ENCODE measurements around the gene ENDOU. TPM values are rescaled to one million over a fixed set of nuclear protein-coding genes. Genes with fewer than 3 reads are reported as not detected.

Gene ENDOU
- total RNA-seq, 1 donor from 2014 or later = not detected

DNA sequence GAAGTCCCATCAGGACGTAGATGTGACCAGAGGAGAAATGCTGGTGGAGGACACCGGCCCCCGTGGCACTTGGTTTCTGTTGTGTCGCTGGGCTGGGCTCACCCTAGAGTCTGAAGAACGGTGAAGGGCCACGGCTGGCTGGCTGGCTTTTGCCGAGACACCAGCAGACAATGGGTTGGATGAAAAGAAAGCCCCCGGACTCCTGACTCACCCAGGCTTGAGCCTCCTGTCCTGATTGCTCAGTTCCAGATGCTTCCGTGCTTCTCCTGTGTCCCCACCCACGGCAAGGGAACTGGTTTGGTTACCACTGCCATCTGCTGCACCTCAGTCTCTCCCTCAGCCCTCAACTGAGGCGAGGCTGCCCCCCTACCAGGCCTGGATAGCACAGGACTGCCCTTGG, 10.4 kb upstream of the ENDOU start:
- Histone ChIP-seq H3K27me3 (ENCODE audit: control insufficient read depth, insufficient read depth, low read length) (peaks cover 3% of the 10 kb centered on the region), H3K4me3 (ENCODE audit: low read depth, low read length) (no peak overlapping the region), H3K36me3 (ENCODE audit: control insufficient read depth, insufficient read depth, low read length) (no peaks in the 10 kb centered on the region)
- DNase-seq (ENCODE audit: low read depth) = no peak
- TF ChIP-seq, protein P1, sequence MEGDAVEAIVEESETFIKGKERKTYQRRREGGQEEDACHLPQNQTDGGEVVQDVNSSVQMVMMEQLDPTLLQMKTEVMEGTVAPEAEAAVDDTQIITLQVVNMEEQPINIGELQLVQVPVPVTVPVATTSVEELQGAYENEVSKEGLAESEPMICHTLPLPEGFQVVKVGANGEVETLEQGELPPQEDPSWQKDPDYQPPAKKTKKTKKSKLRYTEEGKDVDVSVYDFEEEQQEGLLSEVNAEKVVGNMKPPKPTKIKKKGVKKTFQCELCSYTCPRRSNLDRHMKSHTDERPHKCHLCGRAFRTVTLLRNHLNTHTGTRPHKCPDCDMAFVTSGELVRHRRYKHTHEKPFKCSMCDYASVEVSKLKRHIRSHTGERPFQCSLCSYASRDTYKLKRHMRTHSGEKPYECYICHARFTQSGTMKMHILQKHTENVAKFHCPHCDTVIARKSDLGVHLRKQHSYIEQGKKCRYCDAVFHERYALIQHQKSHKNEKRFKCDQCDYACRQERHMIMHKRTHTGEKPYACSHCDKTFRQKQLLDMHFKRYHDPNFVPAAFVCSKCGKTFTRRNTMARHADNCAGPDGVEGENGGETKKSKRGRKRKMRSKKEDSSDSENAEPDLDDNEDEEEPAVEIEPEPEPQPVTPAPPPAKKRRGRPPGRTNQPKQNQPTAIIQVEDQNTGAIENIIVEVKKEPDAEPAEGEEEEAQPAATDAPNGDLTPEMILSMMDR (IDR thresholded peaks at IDR 0.05; ENCODE audit: insufficient read depth, low read length, poor library complexity, severe bottlenecking) = no peak

DNA sequence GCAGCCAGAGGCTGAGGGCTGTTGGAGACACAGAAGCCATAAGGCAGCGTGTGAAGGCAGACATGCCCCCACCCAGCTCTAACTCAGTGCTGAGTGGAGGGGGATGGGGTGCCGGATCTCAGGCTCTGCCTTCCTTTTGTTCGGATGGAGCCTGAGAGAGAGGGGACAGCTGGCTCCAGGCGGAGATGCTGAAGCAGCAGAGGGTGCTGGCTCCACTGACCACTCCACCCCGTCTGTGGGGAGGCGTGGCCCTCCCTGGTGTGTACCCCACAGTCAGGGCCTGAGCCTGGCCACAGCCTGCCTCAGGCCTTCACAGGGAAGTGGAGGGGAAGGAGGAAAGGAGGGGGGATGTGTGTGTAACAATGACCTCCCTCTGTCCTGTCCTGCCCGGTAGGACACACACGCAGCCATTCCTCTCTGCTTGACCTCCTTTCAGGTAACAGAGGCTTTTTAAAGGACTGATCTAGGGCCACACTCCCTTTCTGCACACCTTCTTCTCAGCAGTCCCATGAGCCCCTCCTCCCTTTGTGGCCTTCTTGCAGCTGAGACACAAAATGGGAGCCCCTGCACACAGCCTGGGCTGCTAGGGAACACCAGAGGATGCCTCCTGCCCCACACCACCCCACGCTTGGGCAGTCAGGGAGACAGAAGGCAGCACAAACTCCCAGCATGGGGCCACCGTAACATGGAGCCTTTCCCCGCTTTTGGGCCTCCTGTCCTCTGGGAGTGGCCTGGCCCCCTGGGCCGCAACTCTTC, 9.6 kb upstream of the ENDOU start:
- no peaks in the 10 kb centered on the region for H3K36me3 ChIP-seq (ENCODE audit: control insufficient read depth, insufficient read depth, low read length)
- no peak for DNase-seq (ENCODE audit: low read depth)
- no peak overlapping the region for H3K4me3 ChIP-seq (ENCODE audit: low read depth, low read length)
- H3K27me3 ChIP-seq (ENCODE audit: control insufficient read depth, insufficient read depth, low read length) = peaks cover 3% of the 10 kb centered on the region
- TF ChIP-seq, protein P1 (IDR thresholded peaks at IDR 0.05; ENCODE audit: insufficient read depth, low read length, poor library complexity, severe bottlenecking) = no peak

DNA sequence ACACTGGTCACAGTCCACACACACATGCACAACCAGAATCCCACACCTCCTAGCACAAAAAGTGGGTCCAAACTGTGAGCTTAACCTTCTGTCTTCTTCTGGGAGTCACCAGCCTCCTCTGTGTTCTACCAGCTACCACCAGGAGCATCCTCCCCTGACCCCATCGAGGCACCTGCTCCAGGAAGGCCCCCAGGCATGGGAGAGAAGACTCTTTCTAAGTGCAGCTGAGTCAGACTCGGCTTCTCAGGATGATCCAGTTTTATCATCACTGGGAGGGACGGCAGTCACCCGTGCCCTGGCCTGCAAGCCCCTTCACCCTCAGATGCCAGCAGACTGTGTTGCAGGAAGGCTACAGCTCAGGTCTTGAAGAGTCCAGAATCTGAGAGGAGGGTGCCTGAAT, 7.9 kb upstream of the ENDOU start:
- Histone ChIP-seq H3K27me3 (ENCODE audit: control insufficient read depth, insufficient read depth, low read length) (peaks cover 3% of the 10 kb centered on the region), H3K36me3 (ENCODE audit: control insufficient read depth, insufficient read depth, low read length) (no peaks in the 10 kb centered on the region), H3K4me3 (ENCODE audit: low read depth, low read length) (no peak overlapping the region)
- no peak for DNase-seq (ENCODE audit: low read depth)
- TF ChIP-seq, protein P1 (IDR thresholded peaks at IDR 0.05; ENCODE audit: insufficient read depth, low read length, poor library complexity, severe bottlenecking) = no peak

DNA sequence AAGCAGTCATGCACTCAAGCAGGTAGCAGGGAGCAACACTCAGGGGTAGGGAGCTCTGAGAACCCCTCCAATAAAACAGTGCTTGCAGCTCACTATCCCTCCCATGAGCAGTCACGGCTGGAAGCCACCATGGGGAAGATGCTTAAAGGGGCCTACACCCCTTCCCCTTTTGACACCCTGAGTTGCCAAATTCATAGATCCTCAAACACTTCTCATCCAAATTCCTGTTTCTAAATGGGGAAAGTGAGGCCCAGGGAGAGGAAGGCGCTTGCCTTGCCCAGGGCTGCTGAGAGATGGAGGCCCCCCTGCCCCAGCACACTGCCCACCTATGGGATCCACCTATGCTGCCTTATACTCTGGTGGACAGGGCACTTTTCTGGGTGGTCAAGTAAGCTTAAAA, 7.2 kb upstream of the ENDOU start:
- no peak overlapping the region for H3K4me3 ChIP-seq (ENCODE audit: low read depth, low read length)
- no peaks in the 10 kb centered on the region for H3K36me3 ChIP-seq (ENCODE audit: control insufficient read depth, insufficient read depth, low read length)
- DNase-seq (ENCODE audit: low read depth) = no peak
- TF ChIP-seq, protein P1 (IDR thresholded peaks at IDR 0.05; ENCODE audit: insufficient read depth, low read length, poor library complexity, severe bottlenecking) = no peak
- H3K27me3 ChIP-seq (ENCODE audit: control insufficient read depth, insufficient read depth, low read length) = peaks cover 3% of the 10 kb centered on the region

DNA sequence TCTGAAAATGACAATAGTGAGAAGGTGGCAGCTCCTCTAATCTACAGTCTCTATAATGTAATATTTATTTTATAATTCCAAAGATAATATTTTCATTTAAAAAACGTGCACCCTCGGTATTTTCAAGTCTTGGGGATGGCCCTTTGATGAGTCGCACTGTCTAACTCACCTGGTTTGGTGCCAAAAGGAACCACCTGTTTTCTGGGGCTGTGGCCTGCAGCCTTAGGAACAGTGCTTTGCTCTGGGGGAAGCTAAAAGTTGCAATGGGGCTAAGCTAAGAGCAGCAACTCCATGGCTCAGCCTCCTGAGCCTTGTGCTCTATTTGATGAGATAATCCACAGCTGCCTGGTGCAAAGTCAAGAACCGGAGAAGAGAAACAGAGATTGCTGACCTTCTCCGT, 6.4 kb upstream of the ENDOU start:
- peaks cover 3% of the 10 kb centered on the region for H3K27me3 ChIP-seq (ENCODE audit: control insufficient read depth, insufficient read depth, low read length)
- DNase-seq (ENCODE audit: low read depth) = no peak
- no peaks in the 10 kb centered on the region for H3K36me3 ChIP-seq (ENCODE audit: control insufficient read depth, insufficient read depth, low read length)
- H3K4me3 ChIP-seq (ENCODE audit: low read depth, low read length) = no peak overlapping the region
- TF ChIP-seq, protein P1 (IDR thresholded peaks at IDR 0.05; ENCODE audit: insufficient read depth, low read length, poor library complexity, severe bottlenecking) = no peak

DNA sequence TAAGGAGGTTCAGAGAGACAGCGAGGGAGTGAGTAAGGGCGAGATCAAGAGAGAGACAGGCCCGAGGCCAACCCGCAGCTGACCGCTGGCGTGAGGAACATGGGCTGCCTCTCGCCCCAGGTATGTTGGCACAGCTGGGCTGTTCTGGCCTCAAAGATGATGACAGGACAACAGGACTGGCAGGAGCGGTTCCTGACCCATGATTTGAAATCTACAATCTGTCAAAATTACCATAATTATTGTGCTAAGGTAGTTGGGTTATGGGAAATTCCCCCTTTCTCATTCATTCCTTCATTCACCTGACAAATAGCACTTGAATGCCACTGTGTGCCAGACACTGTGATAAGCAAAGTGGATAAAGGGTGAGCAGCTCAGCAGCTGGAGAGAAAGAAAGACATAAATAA, 5.1 kb upstream of the ENDOU start:
- no peak for DNase-seq (ENCODE audit: low read depth)
- Histone ChIP-seq H3K4me3 (ENCODE audit: low read depth, low read length) (no peak overlapping the region), H3K36me3 (ENCODE audit: control insufficient read depth, insufficient read depth, low read length) (no peaks in the 10 kb centered on the region), H3K27me3 (ENCODE audit: control insufficient read depth, insufficient read depth, low read length) (peaks cover 3% of the 10 kb centered on the region)
- TF ChIP-seq, protein P1 (IDR thresholded peaks at IDR 0.05; ENCODE audit: insufficient read depth, low read length, poor library complexity, severe bottlenecking) = no peak

All from kidney epithelial cell (primary cell).